Natural killer cell (primary cell): ENCODE measurements around the gene NOS1AP. TPM values are rescaled to one million over a fixed set of nuclear protein-coding genes. Genes with fewer than 3 reads are reported as not detected.

Experiments used
- ATAC-seq, 3 donors: fragments of 150-1000 bp in 2 of 3; fragments of 200-7000 bp in 1 of 3; cut with Tn5 transposase; 1 replicate in 1 of 3; 2 replicates in 2 of 3; pipeline ENCODE4 v1.10.0; 2021; ENCODE audit warnings: mild to moderate bottlenecking in 2 of 3, moderate library complexity in 2 of 3
- DNase-seq, 2 donors: peaks; one replicate each; pipeline versions ENCODE4 v3.0.0 to v3.0.0-alpha.2; 2013 to 2021; ENCODE audit warnings: mixed read lengths in 1 of 2
- H3K27ac ChIP-seq: one replicate; pipeline ENCODE4 v1.5.1; 2013; ENCODE audit warnings: mild to moderate bottlenecking, low read length
- H3K27me3 ChIP-seq: one replicate; pipeline ENCODE4 v1.6.1; 2013; ENCODE audit warnings: low read length; ENCODE audit not compliant: control insufficient read depth, insufficient read depth
- H3K36me3 ChIP-seq: one replicate; pipeline ENCODE4 v1.6.1; 2013; ENCODE audit warnings: low read length; ENCODE audit not compliant: control insufficient read depth, insufficient read depth
- H3K4me1 ChIP-seq: one replicate; pipeline ENCODE4 v1.6.1; 2013; ENCODE audit warnings: low read length; ENCODE audit not compliant: control insufficient read depth, insufficient read depth
- H3K4me3 ChIP-seq: one replicate; pipeline ENCODE4 v1.5.1; 2013; ENCODE audit warnings: low read length
- H3K9me3 ChIP-seq: one replicate; pipeline ENCODE4 v1.6.1; 2013; ENCODE audit warnings: low read length; ENCODE audit not compliant: control insufficient read depth, insufficient read depth
- H3K27ac Mint-ChIP-seq, 2 donors: one replicate each; pipeline ENCODE4 v1.8.0; 2022; ENCODE audit warnings: mild to moderate bottlenecking in 2 of 2, mixed read lengths in 2 of 2, moderate library complexity in 1 of 2
- H3K27me3 Mint-ChIP-seq, 2 donors: one replicate each; pipeline ENCODE4 v1.8.0; 2022; ENCODE audit warnings: low read depth in 2 of 2, mixed read lengths in 2 of 2
- H3K36me3 Mint-ChIP-seq: one replicate; pipeline ENCODE4 v1.8.0; 2022; ENCODE audit warnings: mixed read lengths
- H3K4me1 Mint-ChIP-seq, 2 donors: one replicate each; pipeline ENCODE4 v1.8.0; 2022; ENCODE audit warnings: mixed read lengths in 2 of 2
- H3K4me3 Mint-ChIP-seq: one replicate; pipeline ENCODE4 v1.8.0; 2022; ENCODE audit warnings: mild to moderate bottlenecking, moderate library complexity, mixed read lengths
- H3K9me3 Mint-ChIP-seq, 2 donors: one replicate each; pipeline ENCODE4 v1.8.0; 2022; ENCODE audit warnings: mixed read lengths in 2 of 2
- WGBS: methylation state at CpG from one replicate; pipeline ENCODE4 v1.1.7; 2013; ENCODE audit warnings: missing lambda C conversion rate; ENCODE audit not compliant: insufficient coverage; 5-methylcytosine and 5-hydroxymethylcytosine counted together
- intact Hi-C: fragments of 100-400 bp; cut with micrococcal nuclease; formaldehyde crosslinking; loops from one replicate; pipeline ENCODE4 v1.14.2; 2022
- total RNA-seq, 4 donors: library from RNA; stranded (reverse); fragments of 120-200 nt in 1 of 4; gene quantifications; one replicate each; pipeline versions ENCODE4 v1.2.3 to v1.2.4, GENCODE V29; 2013 to 2022
- TF ChIP-seq, protein P1 (sequence below): fragments of 200-600 bp; IDR thresholded peaks from one replicate; pipeline ENCODE4 v1.8.0; 2022; ENCODE audit warnings: antibody characterized with exemption

Gene NOS1AP
- total RNA-seq, 3 donors from 2014 or later (not counting 1 experiment from before 2014, with no cell fraction given) = 0.09 to 0.20 TPM; not detected in 1

DNA sequence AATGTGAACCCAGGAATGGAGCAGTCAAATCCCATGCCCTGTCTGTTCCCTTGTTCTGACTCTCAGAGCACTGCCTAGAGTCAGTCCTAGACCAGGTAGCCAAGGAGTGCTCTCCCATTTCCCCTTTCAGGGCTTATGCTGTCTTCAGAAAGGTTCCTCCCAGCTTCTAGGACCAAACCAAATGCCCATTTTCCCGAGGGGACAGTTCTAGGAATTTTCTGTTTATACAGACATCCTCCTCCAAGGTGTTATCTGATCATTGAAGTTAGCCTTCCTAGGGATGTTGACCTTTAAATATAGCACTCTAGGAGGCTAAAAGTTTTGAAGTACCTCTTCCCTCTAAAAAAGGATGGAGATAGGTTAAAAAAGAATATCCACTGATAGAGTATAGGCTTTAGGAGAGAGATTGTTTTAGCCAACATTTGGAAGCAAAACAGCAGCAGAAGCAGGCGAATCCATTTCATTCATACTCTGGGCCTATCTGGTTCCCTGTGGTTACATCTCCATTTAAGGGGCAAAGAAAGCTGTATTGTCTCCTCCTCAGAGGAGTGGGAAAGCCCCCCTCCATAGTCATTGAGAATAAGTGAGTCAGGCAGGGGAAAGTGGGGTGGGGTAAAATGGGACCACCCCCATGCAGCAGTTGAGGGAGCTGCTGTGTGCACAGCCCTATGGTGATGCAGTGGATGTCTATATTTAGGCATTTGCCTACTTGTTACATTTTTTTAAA is 180.7 kb downstream of the NOS1AP start:
- Histone ChIP-seq H3K9me3 (no peaks in the 10 kb centered on the region), H3K4me3 (no peak overlapping the region), H3K36me3 (no peaks in the 10 kb centered on the region), H3K4me1 (no peaks in the 10 kb centered on the region), H3K27ac (no peak overlapping the region), H3K27me3 (no peaks in the 10 kb centered on the region)
- DNase-seq = no peak
- H3K27ac Mint-ChIP-seq = no peak overlapping the region
- H3K36me3 Mint-ChIP-seq = no peaks in the 10 kb centered on the region
- intact Hi-C loops = no loop called here
- H3K4me1 Mint-ChIP-seq = no peaks in the 10 kb centered on the region
- H3K4me3 Mint-ChIP-seq = no peak overlapping the region
- TF ChIP-seq, protein P1, sequence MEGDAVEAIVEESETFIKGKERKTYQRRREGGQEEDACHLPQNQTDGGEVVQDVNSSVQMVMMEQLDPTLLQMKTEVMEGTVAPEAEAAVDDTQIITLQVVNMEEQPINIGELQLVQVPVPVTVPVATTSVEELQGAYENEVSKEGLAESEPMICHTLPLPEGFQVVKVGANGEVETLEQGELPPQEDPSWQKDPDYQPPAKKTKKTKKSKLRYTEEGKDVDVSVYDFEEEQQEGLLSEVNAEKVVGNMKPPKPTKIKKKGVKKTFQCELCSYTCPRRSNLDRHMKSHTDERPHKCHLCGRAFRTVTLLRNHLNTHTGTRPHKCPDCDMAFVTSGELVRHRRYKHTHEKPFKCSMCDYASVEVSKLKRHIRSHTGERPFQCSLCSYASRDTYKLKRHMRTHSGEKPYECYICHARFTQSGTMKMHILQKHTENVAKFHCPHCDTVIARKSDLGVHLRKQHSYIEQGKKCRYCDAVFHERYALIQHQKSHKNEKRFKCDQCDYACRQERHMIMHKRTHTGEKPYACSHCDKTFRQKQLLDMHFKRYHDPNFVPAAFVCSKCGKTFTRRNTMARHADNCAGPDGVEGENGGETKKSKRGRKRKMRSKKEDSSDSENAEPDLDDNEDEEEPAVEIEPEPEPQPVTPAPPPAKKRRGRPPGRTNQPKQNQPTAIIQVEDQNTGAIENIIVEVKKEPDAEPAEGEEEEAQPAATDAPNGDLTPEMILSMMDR = no peak
- H3K27me3 Mint-ChIP-seq = peaks cover 8 to 13% of the 10 kb centered on the region in 2 donors
- no peaks in the 10 kb centered on the region for H3K9me3 Mint-ChIP-seq
- 50% methylated on average over 2 of the region's 2 CpGs for WGBS
- ATAC-seq = no peak

DNA sequence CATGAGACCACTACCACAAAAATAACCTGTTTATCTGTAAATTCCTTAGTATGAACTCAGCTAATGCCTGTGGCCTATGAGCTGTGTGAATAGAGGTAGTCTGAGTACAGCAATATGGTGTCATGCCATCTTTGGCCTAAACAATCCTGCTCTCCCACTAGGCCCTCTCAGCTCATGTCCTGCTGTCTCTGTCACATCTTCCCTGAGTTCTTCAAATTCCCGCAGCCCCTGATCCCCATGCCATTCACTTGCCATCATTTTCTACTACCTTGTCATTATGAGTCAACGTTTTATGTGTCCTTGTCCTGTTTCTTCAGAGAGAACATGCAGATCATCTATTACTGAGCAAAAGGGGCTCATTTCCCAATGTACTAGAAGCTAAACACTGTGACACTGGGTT is 181.6 kb downstream of the NOS1AP start:
- TF ChIP-seq, protein P1 = no peak
- Histone ChIP-seq H3K27me3 (no peaks in the 10 kb centered on the region), H3K27ac (no peak overlapping the region), H3K4me1 (no peaks in the 10 kb centered on the region), H3K36me3 (no peaks in the 10 kb centered on the region), H3K9me3 (no peaks in the 10 kb centered on the region), H3K4me3 (no peak overlapping the region)
- Mint-ChIP-seq H3K27ac (no peak overlapping the region), H3K27me3 (peaks cover 1 to 9% of the 10 kb centered on the region in 2 donors), H3K36me3 (no peaks in the 10 kb centered on the region), H3K9me3 (no peaks in the 10 kb centered on the region), H3K4me1 (no peaks in the 10 kb centered on the region), H3K4me3 (no peak overlapping the region)
- no peak for DNase-seq
- 87% methylated on average over 2 of the region's 2 CpGs for WGBS
- intact Hi-C loops = no loop called here
- ATAC-seq = no peak

DNA sequence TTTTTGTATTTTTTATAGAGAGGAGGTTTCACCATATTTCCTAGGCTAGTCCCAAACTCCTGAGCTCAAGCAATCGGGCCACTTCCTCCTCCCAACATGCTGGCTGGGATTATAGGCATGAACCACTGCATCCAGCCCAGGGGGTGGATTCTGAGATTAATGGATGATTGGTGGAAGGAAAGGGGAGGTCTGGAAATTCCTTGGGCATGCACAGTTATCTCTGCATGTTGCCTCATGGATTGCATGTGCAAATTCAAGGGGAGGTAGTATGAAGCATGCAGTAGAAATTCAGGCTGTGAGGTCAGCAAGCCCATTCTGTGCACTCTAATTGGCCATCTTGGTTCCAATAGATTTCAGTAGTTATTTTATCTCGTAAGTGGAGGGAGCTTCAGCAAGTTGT is 182.7 kb downstream of the NOS1AP start:
- Mint-ChIP-seq H3K9me3 (no peaks in the 10 kb centered on the region), H3K4me3 (no peak overlapping the region), H3K27ac (no peak overlapping the region), H3K4me1 (no peaks in the 10 kb centered on the region), H3K36me3 (no peaks in the 10 kb centered on the region), H3K27me3 (peaks cover 10 to 17% of the 10 kb centered on the region in 2 donors)
- no peak overlapping the region for H3K4me3 ChIP-seq
- ATAC-seq (no peak), DNase-seq (no peak)
- H3K27ac ChIP-seq = no peak overlapping the region
- H3K9me3 ChIP-seq = no peaks in the 10 kb centered on the region
- intact Hi-C loops = no loop called here
- WGBS = 100% methylated on average over 1 of the region's 2 CpGs
- no peaks in the 10 kb centered on the region for H3K36me3 ChIP-seq
- no peaks in the 10 kb centered on the region for H3K27me3 ChIP-seq
- TF ChIP-seq, protein P1 = no peak
- no peaks in the 10 kb centered on the region for H3K4me1 ChIP-seq

DNA sequence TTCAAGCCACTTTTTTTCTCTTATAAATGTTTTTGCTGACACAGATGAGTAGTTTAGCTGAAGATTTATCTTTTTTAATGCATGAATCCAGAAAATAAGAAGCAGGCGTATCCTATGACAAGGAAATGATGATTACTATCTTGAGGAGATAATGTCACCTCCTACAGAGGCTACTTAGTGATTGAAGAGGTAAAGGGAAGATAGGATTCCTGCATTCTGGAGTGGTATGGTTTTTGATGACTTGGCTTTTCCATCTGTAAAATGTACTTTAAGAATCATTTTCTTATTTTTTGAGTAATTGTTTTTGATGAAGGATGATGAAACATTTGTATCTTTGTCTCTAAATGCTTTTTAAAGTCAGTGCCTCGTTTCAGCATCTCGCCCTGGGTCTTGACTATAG is 184.3 kb downstream of the NOS1AP start:
- H3K4me3 Mint-ChIP-seq = no peak overlapping the region

More for the DNA sequence above, 184.3 kb downstream of the NOS1AP start:
- TF ChIP-seq, protein P1 = no peak
- Mint-ChIP-seq H3K4me1 (no peaks in the 10 kb centered on the region), H3K27ac (no peak overlapping the region), H3K27me3 (peaks cover 17 to 18% of the 10 kb centered on the region in 2 donors), H3K36me3 (no peaks in the 10 kb centered on the region), H3K9me3 (no peaks in the 10 kb centered on the region)
- Histone ChIP-seq H3K4me1 (no peaks in the 10 kb centered on the region), H3K27ac (no peak overlapping the region), H3K36me3 (no peaks in the 10 kb centered on the region), H3K27me3 (no peaks in the 10 kb centered on the region), H3K4me3 (no peak overlapping the region), H3K9me3 (no peaks in the 10 kb centered on the region)
- 86% methylated on average over 3 of the region's 3 CpGs for WGBS
- DNase-seq (no peak), ATAC-seq (no peak)
- intact Hi-C loops = no loop called here
